HepG2 (cell line): Measurements from ENCODE around the gene PSMA2. TPM values are rescaled to one million over a fixed set of nuclear protein-coding genes. Genes with fewer than 3 reads are reported as not detected.

Experiments
- ATAC-seq: fragments of 200-7000 bp; cut with Tn5 transposase; 3 replicates; pipeline ENCODE4 v1.9.1; 2020; ENCODE audit warnings: mild to moderate bottlenecking, moderate library complexity
- BruUV-seq: library from RNA; stranded (reverse); fragments of 400-500 nt; replicated peaks from 2 replicates; lab custom pipeline; 2021; lab: Mats Ljungman, UMichigan
- CTCF ChIA-PET: fragments of 300-600 bp; formaldehyde crosslinking; extraction: SDS; loops from one replicate; lab custom pipeline; 2021; ENCODE audit warnings: low total read pairs, inconsistent platforms, low intra/inter-chr PET ratio; lab: Yijun Ruan, JAX
- POLR2A ChIA-PET: fragments of 350-600 bp; sonication (Branson Sonifier 250); formaldehyde crosslinking; loops from one replicate; lab custom pipeline; 2020; ENCODE audit warnings: antibody characterized with exemption, inconsistent platforms; lab: Yijun Ruan, JAX
- DNase-seq: peaks from one replicate; pipeline ENCODE4 v3.0.0-alpha.2; 2015; ENCODE audit warnings: low spot score
- FAIRE-seq: peaks from 3 replicates; lab custom pipeline; 2011; peaks lifted over from hg19 to GRCh38; lab: Jason Lieb, UNC
- H2AFZ ChIP-seq: one replicate; pipeline ENCODE4 v1.6.1; 2011; ENCODE audit warnings: low read length, inconsistent platforms
- H3K27ac ChIP-seq: fragments of 300-600 bp; 3 replicates; pipeline ENCODE4 v1.8.0; 2011; ENCODE audit warnings: mixed run types, mild to moderate bottlenecking, mixed read lengths, low read length, inconsistent platforms; ENCODE audit not compliant: insufficient read depth; ENCODE audit errors: extremely low read length
- H3K27me3 ChIP-seq, 2 experiments: fragments of 200-600 bp in 1 of 2; 2 replicates in 1 of 2; 3 replicates in 1 of 2; pipeline versions ENCODE4 v1.6.0 to v1.8.0; 2011; ENCODE audit warnings: low read length in 2 of 2, mild to moderate bottlenecking in 2 of 2, moderate library complexity in 2 of 2, inconsistent platforms in 1 of 2; ENCODE audit not compliant: insufficient read depth in 2 of 2, control insufficient read depth in 1 of 2
- H3K36me3 ChIP-seq, 2 experiments: fragments of 200-600 bp in 1 of 2; replicated peaks in 1 of 2; 2 replicates in 1 of 2; 3 replicates in 1 of 2; pipeline versions ENCODE4 v1.5.1 to v1.8.0; 2011; ENCODE audit warnings: low read length in 2 of 2, inconsistent platforms in 1 of 2; ENCODE audit not compliant: insufficient read depth in 2 of 2, control insufficient read depth in 1 of 2
- H3K4me1 ChIP-seq: 2 replicates; pipeline ENCODE4 v1.5.1; 2012; ENCODE audit warnings: low read length, inconsistent platforms; ENCODE audit not compliant: insufficient read depth
- H3K4me2 ChIP-seq: 2 replicates; pipeline ENCODE4 v1.6.0; 2011; ENCODE audit warnings: low read depth, low read length, inconsistent platforms
- H3K4me3 ChIP-seq, 3 experiments: fragments of 200-600 bp in 1 of 3; sonication (generic), shearing (Covaris generic) in 1 of 3; replicated peaks in 1 of 3; 2 replicates each; pipeline ENCODE4 v1.5.1; 2011 to 2016; ENCODE audit warnings: low read length in 3 of 3, inconsistent platforms in 2 of 3, low read depth in 2 of 3, mild to moderate bottlenecking in 2 of 3, control low read depth in 1 of 3, mixed read lengths in 1 of 3; ENCODE audit not compliant: insufficient read depth in 1 of 3
- H3K79me2 ChIP-seq: one replicate; pipeline ENCODE4 v1.6.1; 2011; ENCODE audit warnings: low read length, inconsistent platforms; ENCODE audit not compliant: insufficient read depth
- H3K9ac ChIP-seq: 2 replicates; pipeline ENCODE4 v1.6.0; 2011; ENCODE audit warnings: mild to moderate bottlenecking, low read depth, low read length, inconsistent platforms; ENCODE audit not compliant: insufficient read depth
- H3K9me3 ChIP-seq: 2 replicates; pipeline ENCODE4 v1.5.1; 2012; ENCODE audit warnings: mild to moderate bottlenecking, low read length
- H4K20me1 ChIP-seq: 2 replicates; pipeline ENCODE4 v1.6.0; 2011; ENCODE audit warnings: inconsistent platforms, mild to moderate bottlenecking, low read length, moderate library complexity; ENCODE audit not compliant: insufficient read depth
- ARID2 ChIP-seq: sonication (generic); formaldehyde crosslinking; IDR thresholded peaks from 2 replicates; pipeline ENCODE4 v1.8.1; 2022; ENCODE audit warnings: mild to moderate bottlenecking, missing genetic modification reagents, borderline replicate concordance
- CSRNP1 ChIP-seq: sonication (generic); formaldehyde crosslinking; IDR thresholded peaks from 2 replicates; pipeline ENCODE4 v1.8.1; 2023; ENCODE audit warnings: mild to moderate bottlenecking, missing genetic modification reagents
- DNMT3B ChIP-seq: conservative IDR thresholded peaks from 2 replicates; pipeline ENCODE4 v1.6.1; 2016; ENCODE audit warnings: missing biosample characterization, control low read depth
- KDM4B ChIP-seq: sonication (generic); formaldehyde crosslinking; IDR thresholded peaks from 2 replicates; pipeline ENCODE4 v1.4.0; 2020; ENCODE audit warnings: missing genetic modification reagents
- MATR3 ChIP-seq: sonication (generic); formaldehyde crosslinking; IDR thresholded peaks from 2 replicates; pipeline ENCODE4 v1.4.0; 2020; ENCODE audit warnings: missing genetic modification reagents
- MYC ChIP-seq: sonication (generic); formaldehyde crosslinking; IDR thresholded peaks from 2 replicates; pipeline ENCODE4 v1.9.0; 2021; ENCODE audit warnings: missing genetic modification reagents, borderline replicate concordance
- SAFB2 ChIP-seq: sonication (generic); formaldehyde crosslinking; IDR thresholded peaks from 2 replicates; pipeline ENCODE4 v1.5.1; 2020; ENCODE audit warnings: missing genetic modification reagents, low read depth, mild to moderate bottlenecking, borderline replicate concordance
- SP2 ChIP-seq: sonication (generic); formaldehyde crosslinking; IDR thresholded peaks from 2 replicates; pipeline ENCODE4 v1.5.1; 2020; ENCODE audit warnings: mild to moderate bottlenecking, missing genetic modification reagents
- ZKSCAN8 ChIP-seq: IDR thresholded peaks from 2 replicates; pipeline ENCODE4 v1.6.1; 2016; ENCODE audit warnings: borderline replicate concordance, missing genetic modification reagents, missing compliant biosample characterization
- ZMYM4 ChIP-seq: sonication (generic); formaldehyde crosslinking; IDR thresholded peaks from 2 replicates; pipeline ENCODE4 v1.8.1; 2023; ENCODE audit warnings: mild to moderate bottlenecking, missing genetic modification reagents
- ZNF142 ChIP-seq: sonication (generic); formaldehyde crosslinking; IDR thresholded peaks from 2 replicates; pipeline ENCODE4 v1.4.0; 2020; ENCODE audit warnings: missing genetic modification reagents
- ZNF724P ChIP-seq: sonication (generic); formaldehyde crosslinking; IDR thresholded peaks from 2 replicates; pipeline ENCODE4 v1.8.0; 2022; ENCODE audit warnings: missing genetic modification reagents, borderline replicate concordance
- ZNF746 ChIP-seq: sonication (generic); formaldehyde crosslinking; IDR thresholded peaks from 2 replicates; pipeline ENCODE4 v1.8.0; 2022; ENCODE audit warnings: mild to moderate bottlenecking, missing genetic modification reagents
- ZNF749 ChIP-seq: sonication (generic); formaldehyde crosslinking; IDR thresholded peaks from 2 replicates; pipeline ENCODE4 v1.8.0; 2022; ENCODE audit warnings: mild to moderate bottlenecking, missing genetic modification reagents, moderate library complexity, borderline replicate concordance
- in situ Hi-C: cut with HindIII; loops from 2 replicates; pipeline ENCODE4 v1.10.0; 2017; ENCODE audit warnings: low pct_unique_long_range_greater_than_20kb; ENCODE audit not compliant: extremely low pct_ligation_motif_present
- intact Hi-C: fragments of 100-400 bp; cut with micrococcal nuclease; formaldehyde crosslinking; loops from one replicate; pipeline ENCODE4 v1.10.0; 2022; ENCODE audit not compliant: unreplicated experiment
- polyA plus RNA-seq, 8 experiments: library from polyadenylated mRNA; depleted of rRNA in 3 of 8; stranded (reverse) in 7 of 8; unstranded in 1 of 8; fragments of >200 nt; fragmentation: Illumina TruSeq in 4 of 8; extraction: Trizol in 4 of 8; gene quantifications; 2 replicates each; pipeline versions ENCODE4 v1.2.1 to v1.2.3, GENCODE V29; 2011 to 2016; ENCODE audit warnings: low read depth in 4 of 8, missing spikeins in 1 of 8, mixed read lengths in 1 of 8; ENCODE audit not compliant: insufficient read depth in 1 of 8
- total RNA-seq, 5 experiments: library from RNA; depleted of rRNA; stranded (reverse); fragments of >200 nt; fragmentation: Illumina TruSeq; extraction: Trizol; gene quantifications; 2 replicates each; pipeline ENCODE4 v1.2.3, GENCODE V29; 2016; ENCODE audit warnings: low read depth in 1 of 5
- TF ChIP-seq, protein P1 (sequence below): sonication (generic); formaldehyde crosslinking; IDR thresholded peaks from 2 replicates; pipeline ENCODE4 v1.4.0; 2020; ENCODE audit warnings: mild to moderate bottlenecking, low read depth, missing genetic modification reagents

PSMA2 gene
- total and polyA plus RNA-seq, 2 of the 13 experiments (the other 11 are each of a cell fraction or from before 2014, with no cell fraction given) = 125 to 266 TPM

GRCh38 chr7:42910306-42910705 lies 21.7 kb downstream of the PSMA2 start (continued):
- no peak for TF ChIP-seq KDM4B (CRISPR knock-in tag)
- no peak for TF ChIP-seq ZKSCAN8 (CRISPR knock-in tag)

DNA sequence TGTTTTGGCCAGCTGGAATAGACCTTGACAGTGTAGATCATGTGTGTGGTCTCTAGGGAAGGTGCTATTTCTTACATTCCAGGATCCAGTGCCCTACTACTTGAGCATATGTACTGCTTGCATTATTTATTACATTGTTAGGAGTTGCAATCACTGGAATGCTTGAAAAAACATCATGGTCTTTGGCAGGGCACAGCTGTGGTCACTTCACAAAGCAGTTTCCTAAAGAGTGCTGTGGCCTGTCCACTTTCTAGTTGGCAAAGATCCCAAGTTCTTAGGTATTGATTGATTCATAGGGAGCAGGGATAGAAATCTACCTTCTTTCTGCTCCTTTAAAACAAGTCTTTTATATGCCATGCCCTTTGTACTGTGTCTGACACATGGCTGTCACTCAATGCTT lies 24.7 kb downstream of the PSMA2 start:
- Histone ChIP-seq H3K4me1 (peaks cover 54% of the 10 kb centered on the region), H3K4me2 (no peak overlapping the region), H3K4me3 (no peak overlapping the region), H3K9me3 (no peaks in the 10 kb centered on the region), H3K79me2 (no peaks in the 10 kb centered on the region), H3K27me3 (peaks cover 1 to 3% of the 10 kb centered on the region in 2 experiments; a peak in 3 of 5 replicates), H3K9ac (no peak overlapping the region), H4K20me1 (no peaks in the 10 kb centered on the region), H3K27ac (no peak overlapping the region), H3K36me3 (no peaks in the 10 kb centered on the region), H2AFZ (no peak overlapping the region)
- intact Hi-C loops (no loop called here), in situ Hi-C loops (no loop called here)
- POLR2A ChIA-PET = interaction anchor here (0.8 to 1.6 kb wide), 2 partner anchors 18 to 25 kb away, joined by 3 to 4 read pairs; partner anchors contain the start of genes MRPL32 and PSMA2
- BruUV-seq = no TSS peak
- CTCF ChIA-PET = no interaction called here
- no peak for FAIRE-seq
- ATAC-seq = no peak
- no peak for DNase-seq
- TF ChIP-seq SP2 (CRISPR knock-in tag) = no peak
- TF ChIP-seq, protein P1, sequence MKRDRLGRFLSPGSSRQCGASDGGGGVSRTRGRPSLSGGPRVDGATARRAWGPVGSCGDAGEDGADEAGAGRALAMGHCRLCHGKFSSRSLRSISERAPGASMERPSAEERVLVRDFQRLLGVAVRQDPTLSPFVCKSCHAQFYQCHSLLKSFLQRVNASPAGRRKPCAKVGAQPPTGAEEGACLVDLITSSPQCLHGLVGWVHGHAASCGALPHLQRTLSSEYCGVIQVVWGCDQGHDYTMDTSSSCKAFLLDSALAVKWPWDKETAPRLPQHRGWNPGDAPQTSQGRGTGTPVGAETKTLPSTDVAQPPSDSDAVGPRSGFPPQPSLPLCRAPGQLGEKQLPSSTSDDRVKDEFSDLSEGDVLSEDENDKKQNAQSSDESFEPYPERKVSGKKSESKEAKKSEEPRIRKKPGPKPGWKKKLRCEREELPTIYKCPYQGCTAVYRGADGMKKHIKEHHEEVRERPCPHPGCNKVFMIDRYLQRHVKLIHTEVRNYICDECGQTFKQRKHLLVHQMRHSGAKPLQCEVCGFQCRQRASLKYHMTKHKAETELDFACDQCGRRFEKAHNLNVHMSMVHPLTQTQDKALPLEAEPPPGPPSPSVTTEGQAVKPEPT = no peak
- TF ChIP-seq ZNF746 (CRISPR knock-in tag) = no peak
- TF ChIP-seq DNMT3B (CRISPR knock-in tag) = no peak
- no peak for TF ChIP-seq ARID2 (CRISPR knock-in tag)
- no peak for TF ChIP-seq MYC (CRISPR knock-in tag)
- no peak for TF ChIP-seq ZNF749 (CRISPR knock-in tag)
- no peak for TF ChIP-seq MATR3
- no peak for TF ChIP-seq SAFB2 (CRISPR knock-in tag)
- TF ChIP-seq CSRNP1 (CRISPR knock-in tag) = no peak
- no peak for TF ChIP-seq ZMYM4 (CRISPR knock-in tag)
- TF ChIP-seq ZNF724P = no peak
- TF ChIP-seq ZNF142 = no peak
